HG03575 (cell line): ENCODE data around the gene UBE3C.
"Not testable (repeated sequence)": the region's sequence is repeated elsewhere in the genome, so short reads cannot be mapped to it uniquely, and the experiment has no call there.

Source experiments
- ATAC-seq: cut with Tn5 transposase; IDR thresholded peaks from one replicate; pipeline ENCODE4 v1.9.1; 2021; ENCODE audit not compliant: unreplicated experiment, insufficient number of reproducible peaks, low FRiP score; ENCODE audit errors: extremely low read depth

Gene UBE3C

DNA sequence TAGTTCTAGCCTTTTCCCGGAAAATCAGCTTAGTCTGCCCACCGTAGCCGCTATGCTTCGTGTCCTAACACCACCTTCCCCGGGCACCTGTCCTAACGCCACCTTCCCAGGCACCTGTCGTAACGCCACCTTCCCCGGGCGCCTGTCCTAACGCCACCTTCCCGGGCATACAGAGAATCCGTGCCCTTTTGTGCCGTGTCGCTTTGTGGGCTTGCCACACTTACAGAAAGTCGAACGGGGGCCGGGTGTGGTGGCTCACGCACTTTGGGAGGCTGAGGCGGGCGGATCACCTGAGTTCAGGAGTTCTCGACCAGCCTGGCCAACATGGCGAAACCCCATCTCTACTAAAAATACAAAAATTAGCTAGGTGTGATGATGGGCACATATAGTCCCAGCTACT, 124.4 kb downstream of the UBE3C start:
- ATAC-seq = no peak

DNA sequence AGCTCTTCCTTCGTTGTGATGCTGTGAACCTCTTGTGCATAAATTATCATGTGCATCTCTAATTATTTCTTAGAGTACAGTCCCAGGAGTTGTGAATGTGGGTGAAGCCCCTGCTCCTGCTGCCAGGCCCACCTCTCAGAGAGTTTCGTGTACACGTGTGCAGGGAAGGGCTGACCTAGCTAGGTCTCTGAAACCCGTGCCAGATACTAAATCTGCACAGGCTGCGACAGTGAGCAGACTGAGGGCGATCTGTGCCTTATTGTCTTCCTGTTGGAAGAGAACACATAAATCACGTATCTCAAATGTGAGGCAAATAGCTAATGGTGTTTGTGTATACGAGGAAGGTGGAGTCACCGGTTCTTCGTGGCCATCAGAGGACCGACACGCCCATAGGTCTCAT, 126.3 kb downstream of the UBE3C start:
- ATAC-seq = no peak

DNA sequence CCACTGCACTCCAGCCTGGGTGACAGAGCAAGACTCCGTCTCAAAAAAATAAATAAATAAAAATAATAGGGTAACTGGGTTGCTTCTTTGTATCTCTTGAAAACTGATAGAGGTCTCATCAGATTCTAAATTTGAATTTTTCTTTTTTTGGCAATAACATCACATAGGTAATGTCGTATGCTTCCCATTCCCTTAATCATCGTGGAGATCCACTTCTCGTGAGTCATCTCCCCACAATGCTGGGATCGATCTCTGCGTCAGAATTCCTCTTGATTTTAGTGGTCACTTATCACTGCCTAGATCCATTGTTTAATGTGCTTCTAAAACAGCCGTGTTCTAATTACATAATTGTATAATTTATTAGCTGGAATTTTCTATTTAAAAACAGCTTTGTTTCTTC, 127.5 kb downstream of the UBE3C start:
- no peak for ATAC-seq

GRCh38 chr7:157267516-157267915, 128.8 kb downstream of the UBE3C start:
- no peak for ATAC-seq

DNA sequence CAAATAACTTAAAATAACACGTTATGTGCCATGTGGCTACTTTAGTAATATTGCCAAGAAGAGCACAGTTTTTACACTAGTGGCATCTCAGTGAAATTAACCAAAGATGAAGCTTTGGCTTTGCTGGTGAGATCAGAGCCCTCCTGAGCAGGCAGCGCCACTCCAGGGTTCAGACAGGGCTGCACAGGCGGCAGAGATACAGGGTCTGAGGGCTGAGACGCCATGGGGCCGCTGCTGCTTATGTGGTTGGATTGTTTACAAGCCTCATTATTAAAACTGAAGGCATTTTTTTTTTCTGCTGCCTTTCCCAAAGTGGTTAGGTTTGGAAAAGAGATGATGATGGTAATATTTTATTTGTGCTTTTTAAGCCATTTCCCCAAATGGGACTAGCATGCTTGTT, 129.2 kb downstream of the UBE3C start:
- ATAC-seq = no peak

GRCh38 chr7:157268540-157268939, 129.8 kb downstream of the UBE3C start:
- ATAC-seq = no peak

DNA sequence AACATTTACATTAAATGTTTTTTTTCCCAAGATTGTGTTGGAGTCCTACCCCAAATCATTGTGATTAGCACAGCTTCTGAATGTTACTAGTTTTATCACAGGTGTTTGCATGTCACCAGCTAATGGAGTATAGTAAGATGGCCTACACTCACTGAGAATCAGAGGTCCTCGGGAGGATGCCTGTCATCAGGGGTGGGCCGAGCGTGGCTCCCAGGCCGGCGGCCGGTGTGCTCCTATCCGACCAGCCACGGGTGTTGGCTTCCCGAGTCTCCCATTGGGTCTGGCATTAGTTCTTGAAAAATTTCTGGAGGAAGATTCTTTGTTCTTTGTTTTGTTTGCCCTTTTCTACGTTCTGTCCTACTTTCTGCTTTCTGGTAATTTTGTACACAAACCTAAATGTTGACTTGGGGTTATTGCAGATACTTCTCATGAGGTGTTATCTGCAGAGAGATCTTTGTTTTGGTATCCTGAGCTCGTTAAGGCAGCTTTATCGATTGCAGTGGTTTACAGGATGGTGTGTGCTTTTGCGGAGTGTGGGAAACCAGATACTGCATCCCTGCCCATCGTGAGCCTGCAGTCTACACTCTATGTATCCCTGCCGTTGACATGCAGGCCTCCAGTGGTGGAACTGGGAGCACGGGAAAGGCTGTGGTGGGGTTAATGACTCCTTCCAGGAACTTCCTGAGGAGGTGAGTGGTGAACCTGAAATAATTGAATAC, 130.8 kb downstream of the UBE3C start:
- ATAC-seq = no peak

DNA sequence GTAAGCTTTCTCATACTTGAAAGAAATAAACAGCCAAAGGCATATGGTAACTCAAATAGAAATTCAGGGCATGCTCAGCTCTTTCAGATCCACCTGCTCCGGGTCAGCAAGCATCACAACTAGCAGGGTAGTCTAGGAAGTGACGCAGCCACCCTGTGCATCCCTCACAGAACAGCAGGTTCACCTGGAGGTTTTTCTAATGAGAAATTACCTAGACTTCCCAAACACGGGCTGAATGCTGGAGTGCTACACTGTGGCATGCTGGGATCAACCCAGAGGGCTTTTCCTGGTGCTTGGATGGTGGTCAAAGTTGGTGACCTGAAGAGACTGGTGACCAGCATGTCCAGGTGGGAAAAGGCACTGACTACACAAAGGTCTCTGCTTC, 131.3 kb downstream of the UBE3C start:
- no peak for ATAC-seq

- no peak for ATAC-seq
Measured at GRCh38 chr7:157271315-157271990, 132.7 kb downstream of the UBE3C start.

GRCh38 chr7:157271991-157272324, 133.2 kb downstream of the UBE3C start:
- no peak for ATAC-seq

DNA sequence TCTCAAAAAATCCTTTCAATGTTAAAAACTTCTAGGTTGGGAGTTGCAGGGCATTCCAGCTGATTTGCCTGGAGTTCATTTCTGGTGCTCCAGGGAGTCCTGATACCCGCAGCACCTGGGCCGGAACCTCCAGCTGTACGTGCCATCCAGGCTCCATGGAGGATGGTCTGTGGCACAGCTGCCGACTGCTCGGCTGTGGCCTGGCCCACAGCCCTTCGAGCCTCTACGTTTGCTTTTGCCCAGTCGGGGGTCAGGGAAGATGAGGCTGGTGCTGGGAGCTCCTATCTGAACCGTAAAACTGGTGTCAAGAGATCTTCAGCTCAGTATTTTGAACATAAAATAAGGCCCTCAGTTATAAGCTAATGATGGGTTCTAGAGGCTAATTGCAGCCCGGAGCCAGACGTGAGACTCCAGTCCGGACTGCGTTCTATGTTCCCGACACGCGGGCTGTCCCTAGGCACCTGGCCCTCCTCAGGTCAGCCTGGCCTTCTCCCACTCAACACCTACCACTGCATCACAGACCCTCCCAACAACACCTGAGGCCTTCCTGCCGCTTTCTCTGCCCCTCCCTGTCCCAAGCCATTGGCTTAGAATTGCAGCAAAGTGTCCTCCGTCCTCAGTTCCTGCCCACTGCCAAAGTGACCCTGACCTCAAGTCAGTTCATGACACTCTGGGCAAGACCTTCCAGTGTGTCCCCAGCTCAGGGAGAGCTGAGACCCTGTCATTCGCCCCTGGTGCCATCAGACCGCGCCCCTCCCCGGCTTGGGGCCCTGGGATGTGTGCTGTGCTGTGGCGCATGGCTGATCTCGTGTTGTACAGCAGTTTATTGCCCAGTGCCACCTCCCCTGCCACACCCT, 133.9 kb downstream of the UBE3C start:
- no peak for ATAC-seq

DNA sequence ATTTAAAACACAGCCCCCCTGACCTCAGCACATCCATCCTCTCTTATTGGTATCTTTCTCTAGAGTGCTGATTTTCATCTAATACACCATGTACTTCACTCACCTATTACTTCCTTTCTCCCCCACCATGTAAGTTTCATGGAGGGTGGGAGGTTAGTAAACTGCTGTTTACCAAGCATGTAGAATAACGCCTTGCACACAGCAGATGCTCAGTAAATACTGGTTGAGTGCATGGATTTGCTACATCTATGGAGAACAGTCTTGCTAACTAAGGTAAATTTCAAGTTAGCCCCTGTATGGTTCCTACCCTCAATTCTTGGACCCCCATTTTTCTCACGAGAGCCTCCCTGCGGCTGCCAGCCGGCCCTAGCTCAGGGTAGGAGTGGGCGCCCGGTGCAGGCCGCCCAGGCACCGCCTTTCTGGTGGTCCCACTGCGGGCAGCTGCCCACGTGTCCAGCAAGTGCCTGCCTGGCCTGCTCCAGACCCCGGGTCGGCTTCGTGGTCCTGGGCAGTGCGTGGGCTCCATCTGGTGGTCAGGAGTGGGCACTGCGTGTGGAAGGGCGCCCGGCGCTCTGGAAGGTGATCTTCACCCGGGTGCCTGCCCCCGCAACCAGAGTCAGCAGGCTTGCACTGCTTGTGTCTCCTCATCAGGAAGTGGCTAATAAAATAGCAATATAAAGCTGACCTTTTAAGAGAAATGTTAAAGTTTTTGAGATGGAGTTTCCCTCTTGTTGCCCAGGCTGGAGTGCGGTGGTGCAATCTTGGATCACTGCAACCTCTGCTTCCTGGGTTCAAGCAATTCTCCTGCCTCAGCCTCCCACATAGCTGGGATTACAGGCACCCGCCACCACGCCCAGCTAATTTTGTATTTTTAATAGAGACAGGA, 134.7 kb downstream of the UBE3C start:
- ATAC-seq = no peak

DNA sequence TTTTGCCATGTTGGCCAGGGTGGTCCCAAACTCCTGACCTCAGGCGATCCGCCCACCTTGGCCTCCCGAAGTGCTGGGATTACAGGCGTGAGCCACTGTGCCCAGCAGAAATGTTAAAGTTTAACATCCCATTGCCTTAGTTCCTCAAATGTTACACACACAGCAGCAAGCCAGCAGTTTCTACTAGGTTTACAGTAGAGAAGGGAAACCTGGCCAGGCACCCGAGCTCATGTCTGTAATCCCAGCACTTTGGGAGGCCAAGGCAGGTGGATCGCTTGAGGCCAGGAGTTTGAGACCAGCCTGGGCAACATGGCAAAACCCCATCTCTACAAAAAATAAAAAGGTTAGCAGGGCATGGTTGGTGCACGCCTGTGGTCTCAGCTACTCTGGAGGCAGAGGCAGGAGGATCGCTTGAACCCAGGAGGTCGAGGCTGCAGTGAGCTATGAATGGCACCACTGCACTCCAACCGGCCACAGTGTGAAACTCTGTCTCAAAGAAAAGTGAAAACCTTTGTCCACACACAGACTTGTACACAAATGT, 135.4 kb downstream of the UBE3C start:
- not testable (repeated sequence) for ATAC-seq

DNA sequence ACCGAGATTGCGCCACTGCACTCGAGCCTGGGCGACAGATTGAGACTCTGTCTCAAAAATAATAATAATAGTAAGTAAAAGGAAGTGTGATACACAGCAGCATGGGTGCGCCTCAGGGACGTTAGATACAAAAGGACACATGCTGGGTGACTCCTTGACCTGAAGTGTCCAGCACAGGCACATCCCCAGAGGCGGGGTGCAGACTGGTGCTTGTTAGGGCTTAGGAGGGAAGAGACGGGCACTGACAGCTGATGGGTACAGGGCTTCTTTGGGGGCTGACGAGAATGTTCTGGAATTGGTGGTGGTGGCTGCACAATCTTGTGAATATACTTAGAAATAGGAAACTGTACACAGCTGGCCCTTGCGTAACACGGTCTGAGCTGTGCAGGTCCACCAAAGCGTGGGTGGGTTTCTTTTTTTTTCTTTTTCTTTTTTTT, 136.3 kb downstream of the UBE3C start:
- ATAC-seq = no peak

DNA sequence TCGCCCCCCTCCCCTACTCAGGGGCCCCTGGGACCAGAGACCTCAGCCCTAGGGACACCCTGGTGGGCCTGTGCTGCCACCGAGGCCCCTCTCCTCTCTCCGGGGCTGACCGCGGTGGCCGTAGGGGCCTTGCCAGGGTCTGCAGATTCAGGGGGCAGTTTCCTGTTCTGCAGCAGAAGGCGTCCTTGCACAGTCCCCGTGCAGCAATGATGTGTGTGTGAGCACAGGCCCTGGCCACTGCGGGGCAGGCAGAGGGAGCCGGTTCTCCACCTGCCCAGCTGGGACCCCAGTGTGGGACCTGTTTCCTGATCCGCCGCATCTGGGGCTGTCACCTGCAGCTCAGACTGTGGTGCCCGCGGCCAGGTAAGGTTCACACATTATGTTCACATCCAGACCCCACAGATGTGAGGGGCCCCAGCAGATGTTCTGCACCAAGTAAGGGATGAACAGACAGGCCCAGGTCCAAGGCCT, 137.4 kb downstream of the UBE3C start:
- ATAC-seq = no peak

DNA sequence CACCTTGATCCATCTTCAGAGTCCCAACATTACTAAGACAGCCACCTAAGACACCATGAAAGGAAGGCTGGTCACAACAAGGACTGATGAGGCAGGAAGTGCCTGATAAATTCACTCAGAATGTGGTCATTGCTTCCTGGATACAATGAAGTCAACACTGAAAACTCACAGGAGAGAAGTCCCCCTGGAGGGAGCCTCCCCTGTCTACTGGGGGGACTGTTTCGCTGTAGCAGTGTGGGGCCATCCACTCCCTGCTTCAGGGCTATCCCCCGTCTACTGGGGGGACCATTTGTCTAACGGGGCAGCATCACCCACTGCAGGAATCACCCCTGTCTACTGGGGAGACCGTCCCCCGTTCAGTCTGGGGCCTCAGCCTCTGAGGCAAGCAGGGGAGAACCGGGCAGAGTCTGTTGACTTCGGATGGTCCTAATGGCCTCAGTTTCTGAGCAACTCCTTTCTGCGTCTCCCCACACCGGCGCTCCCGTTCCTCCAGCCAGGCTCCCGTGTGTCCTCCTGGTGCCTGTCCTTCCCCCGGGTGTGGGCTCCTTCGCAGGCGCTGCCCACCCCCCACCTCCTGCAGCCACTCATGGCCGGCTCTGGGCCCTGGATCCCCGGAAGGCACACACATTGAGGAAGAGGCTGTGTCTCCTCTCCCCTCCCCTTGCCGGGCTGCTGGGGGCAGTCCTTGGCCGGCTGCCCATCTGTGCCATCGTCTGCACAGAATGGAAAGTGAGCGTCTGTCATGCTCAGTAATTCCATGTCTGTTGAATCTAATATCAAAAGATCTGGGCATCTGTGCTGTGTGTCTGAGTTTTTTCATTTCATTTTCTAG, 138.2 kb downstream of the UBE3C start:
- no peak for ATAC-seq

GRCh38 chr7:157277568-157277967, 138.8 kb downstream of the UBE3C start:
- not testable (repeated sequence) for ATAC-seq
